HL-60/S4 treated with phorbol 12-myristate 13-acetate at 8.2 ng/mL for 4 days and 3 days (cell line): ENCODE data around the gene SDK1.

ENCODE experiments used
- in situ Hi-C: fragments of 300-500 bp; cut with MboI; formaldehyde crosslinking; loops from 2 replicates; pipeline ENCODE4 v1.15.0; 2022; ENCODE audit warnings: low sequenced_read_pairs

Gene SDK1

DNA sequence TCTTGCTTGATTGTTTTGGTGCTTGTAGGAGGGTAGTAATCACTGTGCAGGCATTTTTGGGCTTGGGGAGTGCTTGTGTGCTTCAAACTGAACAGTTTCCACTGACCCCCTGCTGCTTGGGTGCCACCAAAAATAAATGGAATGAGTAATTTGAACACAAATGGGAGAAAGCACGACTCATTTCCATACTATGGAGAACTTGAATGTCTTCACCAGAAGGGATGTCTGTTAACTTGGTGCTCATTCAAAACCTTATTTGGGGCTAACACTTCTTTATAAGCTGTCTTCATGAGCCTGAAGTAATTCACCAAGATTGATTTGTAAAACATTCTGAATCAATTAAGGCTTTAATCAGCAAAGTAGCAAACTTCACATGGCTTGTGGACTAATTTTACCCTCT is 560.3 kb downstream of the SDK1 start:
- in situ Hi-C loops, result no loop called here

DNA sequence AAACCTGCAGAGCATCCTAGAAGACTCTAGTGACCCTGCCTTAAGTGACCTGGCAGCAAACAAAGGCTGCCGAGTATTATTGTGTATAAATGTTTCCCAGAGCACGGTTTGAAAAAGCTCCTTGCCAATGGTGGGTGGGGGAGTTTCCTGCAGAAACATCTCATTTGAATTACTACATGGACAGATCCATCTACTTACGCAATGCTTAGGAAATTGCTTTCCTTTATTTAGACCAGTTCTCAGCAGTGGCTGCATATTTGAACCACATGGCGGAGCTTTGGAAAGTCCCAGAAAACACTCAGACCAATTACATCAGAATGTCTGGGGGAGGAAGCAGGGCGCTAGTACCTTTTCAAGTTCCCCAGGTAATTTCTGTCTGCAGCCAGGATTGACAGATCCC is 560.9 kb downstream of the SDK1 start:
- in situ Hi-C loops, result no loop called here

DNA sequence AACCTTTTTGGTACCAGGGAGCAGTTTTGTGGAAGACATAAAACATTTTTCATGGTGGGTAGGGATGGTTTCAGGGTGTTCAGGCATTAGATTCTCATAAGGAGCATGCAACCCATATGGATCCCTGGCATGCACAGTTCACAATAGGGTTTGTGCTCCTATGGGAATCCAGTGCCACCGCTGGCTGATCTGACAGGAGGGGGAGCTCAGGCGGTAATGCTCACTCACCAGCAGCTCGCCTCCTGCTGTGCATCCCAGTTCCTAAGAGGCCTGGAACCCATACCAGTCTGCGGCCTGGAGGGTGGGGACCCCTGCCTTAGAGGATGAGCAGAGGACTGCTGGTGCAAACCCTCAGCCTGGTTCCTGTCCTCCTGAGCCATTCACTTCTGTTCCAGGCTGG is 561.7 kb downstream of the SDK1 start:
- in situ Hi-C loops, result no loop called here

DNA sequence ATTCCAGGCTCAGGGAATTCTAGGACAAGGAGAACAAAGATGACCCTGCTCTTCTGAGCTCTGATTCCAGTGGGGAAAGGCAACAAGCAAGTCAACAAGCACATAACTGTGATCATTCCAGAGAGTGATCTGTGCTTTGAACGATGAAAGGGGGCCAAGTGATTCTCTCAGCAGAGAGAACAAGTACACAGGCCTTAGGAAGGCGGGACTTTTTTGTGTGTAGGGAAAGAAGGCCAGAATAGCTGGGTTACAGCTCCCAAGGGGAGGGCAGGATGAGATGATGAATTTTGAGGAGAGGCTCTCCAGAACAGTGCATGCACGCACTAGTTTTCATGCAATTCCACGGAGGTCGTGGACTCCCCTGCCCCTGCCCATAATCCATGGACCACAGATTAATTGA is 565.2 kb downstream of the SDK1 start:
- in situ Hi-C loops, result no loop called here

DNA sequence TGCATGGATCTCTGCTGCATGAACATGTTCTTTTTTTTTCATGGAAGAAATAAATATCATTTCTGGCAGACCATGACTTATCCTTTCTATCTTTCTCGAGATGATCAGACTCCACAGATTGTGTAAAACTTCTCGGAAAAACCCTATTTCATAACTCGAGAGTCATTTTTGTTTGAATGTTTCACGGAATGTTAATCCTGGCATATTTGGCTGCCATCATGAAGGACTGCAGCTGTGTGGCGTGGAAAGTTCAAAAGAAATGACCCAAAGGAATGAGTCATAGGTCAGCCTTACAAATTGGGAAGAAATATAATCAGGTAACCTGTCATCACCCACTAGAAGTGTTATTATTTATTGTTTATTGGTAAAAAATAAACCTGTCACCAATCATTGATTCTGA is 566.8 kb downstream of the SDK1 start:
- in situ Hi-C loops, result no loop called here

DNA sequence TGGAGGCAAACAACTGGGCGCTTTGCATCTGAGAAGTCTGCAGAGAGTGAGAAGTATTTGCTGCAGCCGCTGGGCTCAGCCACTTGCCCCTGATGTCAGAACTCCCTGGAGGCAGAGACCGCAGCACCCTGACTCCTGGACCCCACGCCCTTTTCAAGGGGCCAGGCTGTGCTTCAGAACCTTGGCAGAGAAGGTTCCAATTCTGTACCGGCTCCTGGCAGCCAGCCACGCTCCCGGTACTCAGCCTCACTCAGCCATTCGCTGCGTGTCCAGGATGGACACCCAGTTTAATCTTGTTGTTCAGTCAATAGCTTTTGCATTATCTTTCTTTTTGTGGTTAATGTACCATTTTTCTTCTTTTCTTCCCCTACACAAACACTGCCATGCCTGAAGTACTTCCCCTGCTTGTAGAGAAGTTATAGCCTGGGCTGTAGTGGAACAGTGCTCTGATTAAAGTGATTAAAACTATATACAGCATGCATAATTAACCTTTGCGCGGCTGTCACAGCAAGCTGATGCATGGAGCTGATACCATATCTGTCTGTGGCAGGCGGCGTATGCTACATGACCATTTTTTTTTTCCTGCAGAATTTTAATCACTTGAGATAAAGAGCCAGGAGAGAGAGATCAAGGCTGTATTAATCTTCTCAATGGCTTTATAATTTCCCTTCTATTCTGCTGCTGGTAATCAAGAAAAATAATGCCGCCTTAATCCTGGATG is 578.5 kb downstream of the SDK1 start:
- in situ Hi-C loops, result loop anchor here (25.0 kb wide), 1 partner anchor 992 kb away; no protein-coding TSS in a partner anchor

DNA sequence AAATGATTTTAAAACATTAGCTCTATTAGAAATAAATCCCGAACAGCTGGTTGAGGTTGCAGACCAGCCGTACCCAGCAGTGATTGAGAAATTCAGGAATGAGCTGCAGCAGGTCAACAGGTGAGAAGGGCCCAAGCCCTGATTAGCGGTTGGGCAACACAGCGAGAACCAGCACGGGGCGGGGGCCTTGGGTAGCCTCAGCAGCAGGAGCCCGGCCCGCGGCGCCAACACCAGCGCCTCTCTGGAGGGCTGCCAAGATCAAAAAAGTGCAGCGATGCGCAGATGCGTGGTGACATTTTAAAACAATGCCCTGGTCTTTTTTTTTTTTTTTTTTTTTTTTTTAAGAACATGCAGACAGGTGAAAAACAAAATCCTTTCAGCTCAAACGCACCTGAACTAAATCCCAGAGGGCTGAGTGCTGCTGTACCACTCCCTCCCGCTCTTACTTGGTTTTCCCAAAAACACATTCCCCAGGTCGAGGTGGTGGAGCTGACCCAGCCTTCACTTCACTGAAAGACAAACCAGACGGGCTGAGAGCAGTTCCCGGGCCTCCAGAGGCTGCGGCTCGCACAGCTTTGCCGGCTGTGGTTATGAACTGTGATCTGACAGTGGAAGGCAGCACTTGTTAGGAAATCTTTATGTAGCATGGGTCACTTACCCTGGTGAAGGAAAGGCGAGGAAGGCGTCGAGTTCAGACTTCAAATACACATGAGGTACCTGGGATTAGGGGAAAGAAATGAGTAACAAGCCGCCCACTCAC is 579.4 kb downstream of the SDK1 start:
- in situ Hi-C loops, result loop anchor here (25.0 kb wide), 1 partner anchor 993 kb away; no protein-coding TSS in a partner anchor

DNA sequence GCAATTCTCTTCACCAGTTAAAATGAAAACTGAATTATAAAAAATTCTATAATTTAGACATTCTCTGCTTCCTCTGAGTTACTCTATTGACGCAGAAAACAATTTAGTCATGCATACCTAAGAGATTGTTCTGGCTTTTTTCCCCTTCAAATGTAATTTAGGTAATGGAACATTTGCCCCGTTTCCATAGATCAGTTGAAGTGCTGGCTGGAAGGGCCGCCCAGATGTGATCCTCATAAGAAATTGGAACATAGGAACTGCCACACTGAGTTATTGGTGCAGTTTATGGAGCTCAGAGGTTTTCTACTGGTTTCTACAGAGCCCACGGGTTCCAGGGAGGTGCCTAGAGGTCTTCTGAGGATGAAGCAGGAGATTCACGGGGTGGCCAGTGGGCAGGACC is 581.7 kb downstream of the SDK1 start:
- in situ Hi-C loops, result loop anchor here (25.0 kb wide), 1 partner anchor 995 kb away; no protein-coding TSS in a partner anchor

DNA sequence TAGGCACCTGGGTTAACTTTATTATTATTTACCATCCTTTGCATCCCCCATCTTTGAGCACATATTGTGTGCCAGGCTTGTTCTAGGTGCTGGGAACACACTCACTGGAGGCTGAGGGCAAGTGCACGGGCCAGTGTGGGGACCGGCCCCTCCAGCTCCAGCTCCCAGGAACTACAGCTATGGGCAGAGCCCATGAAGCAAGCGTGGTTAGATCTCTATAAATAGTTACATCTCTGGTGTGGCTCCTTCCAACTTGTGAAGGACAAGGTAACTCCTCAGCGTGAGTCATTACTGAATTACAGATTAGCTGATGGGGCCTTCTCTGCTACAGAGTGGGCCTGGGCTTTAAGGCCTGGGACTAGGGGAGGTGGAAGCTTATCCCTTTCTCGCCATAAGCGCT is 583.5 kb downstream of the SDK1 start:
- in situ Hi-C loops, result loop anchor here (25.0 kb wide), 1 partner anchor 997 kb away; no protein-coding TSS in a partner anchor

DNA sequence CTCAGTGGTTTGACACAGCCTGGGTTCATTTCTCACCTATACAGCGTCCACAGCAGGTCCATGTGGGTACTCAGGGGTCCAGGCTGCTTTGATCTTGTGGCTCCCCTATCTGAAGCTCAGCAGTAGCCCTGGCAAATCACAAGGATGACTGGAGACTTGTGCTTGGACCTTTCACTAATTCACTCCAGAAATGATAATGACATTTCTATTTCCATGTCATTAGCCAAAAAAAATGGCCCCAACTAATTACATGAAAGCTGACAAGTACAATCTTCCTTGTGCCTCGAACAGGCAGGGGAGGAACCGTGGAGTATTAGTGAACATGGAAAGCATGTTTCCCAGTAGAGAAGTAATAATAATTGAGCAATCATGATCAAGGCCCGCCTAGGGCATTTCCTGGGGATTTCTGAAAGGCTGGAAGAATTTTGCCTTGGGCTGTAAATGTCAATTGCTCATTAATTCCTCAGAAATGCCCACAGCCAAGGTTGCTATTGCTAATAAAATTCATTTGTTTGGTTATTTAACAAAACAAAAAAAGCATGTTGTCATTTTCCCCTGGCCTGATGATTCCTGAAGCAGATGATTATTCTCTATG is 586.1 kb downstream of the SDK1 start:
- in situ Hi-C loops, result loop anchor here (25.0 kb wide), 1 partner anchor 1000 kb away; no protein-coding TSS in a partner anchor

DNA sequence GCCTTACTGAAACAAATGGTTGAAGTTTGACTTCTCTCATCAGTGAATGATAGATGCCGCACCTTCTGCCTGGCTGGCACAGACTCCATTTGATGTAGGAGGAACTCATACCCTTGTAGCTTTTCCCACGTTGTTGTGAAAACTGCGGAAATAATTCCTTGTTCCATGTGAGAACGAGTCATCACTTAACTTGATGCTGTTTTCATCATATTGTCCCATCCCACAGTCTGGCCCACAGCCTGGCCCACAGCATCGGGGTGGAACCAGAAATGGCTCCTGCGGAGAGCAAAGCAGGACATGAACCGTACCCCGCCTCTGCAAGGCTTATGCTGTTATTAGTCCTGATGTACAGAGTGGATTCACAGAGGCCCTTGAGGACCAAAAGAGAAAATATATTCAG is 587.0 kb downstream of the SDK1 start:
- in situ Hi-C loops, result loop anchor here (25.0 kb wide), 1 partner anchor 1001 kb away; no protein-coding TSS in a partner anchor

DNA sequence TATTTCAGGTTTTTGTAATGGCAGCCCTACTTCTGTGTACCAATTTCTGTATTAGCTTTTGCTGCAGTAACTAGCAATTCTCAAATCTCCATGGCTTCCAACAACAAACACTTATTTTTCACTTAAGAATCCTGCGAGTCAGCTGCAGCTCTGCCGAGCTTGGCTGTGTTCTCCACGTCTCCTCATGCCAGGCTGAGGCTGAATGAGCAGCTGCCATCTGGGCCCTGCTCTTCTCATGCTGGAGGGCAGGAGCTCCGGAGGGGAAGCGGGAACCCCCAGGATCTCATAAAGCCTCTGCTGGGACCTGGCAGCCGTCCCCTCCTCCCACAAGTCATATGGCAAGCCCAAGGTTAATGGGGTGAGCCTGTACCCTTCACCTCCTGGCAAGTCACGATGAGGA is 591.1 kb downstream of the SDK1 start:
- in situ Hi-C loops, result loop anchor here (25.0 kb wide), 1 partner anchor 1005 kb away; no protein-coding TSS in a partner anchor

DNA sequence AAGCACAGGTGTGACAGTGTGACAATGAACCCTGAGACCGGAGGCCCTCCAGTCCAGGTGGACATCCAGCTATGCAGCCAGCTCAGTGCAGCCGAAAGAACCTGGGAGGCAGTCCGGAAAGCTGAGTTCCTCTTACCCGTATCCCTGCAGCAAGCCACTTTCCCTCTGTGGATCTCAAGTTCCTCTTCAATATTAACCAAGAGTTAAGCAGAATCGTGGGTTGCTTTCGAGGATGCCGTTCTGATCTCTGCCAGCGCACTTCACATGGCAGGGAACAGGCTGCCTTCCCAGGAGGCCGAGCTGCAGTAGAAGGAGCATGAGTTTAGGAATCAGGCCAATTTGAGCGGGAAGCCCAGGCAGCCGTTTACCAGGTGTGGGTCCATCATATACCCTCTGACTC is 591.6 kb downstream of the SDK1 start:
- in situ Hi-C loops, result loop anchor here (25.0 kb wide), 1 partner anchor 1005 kb away; no protein-coding TSS in a partner anchor

DNA sequence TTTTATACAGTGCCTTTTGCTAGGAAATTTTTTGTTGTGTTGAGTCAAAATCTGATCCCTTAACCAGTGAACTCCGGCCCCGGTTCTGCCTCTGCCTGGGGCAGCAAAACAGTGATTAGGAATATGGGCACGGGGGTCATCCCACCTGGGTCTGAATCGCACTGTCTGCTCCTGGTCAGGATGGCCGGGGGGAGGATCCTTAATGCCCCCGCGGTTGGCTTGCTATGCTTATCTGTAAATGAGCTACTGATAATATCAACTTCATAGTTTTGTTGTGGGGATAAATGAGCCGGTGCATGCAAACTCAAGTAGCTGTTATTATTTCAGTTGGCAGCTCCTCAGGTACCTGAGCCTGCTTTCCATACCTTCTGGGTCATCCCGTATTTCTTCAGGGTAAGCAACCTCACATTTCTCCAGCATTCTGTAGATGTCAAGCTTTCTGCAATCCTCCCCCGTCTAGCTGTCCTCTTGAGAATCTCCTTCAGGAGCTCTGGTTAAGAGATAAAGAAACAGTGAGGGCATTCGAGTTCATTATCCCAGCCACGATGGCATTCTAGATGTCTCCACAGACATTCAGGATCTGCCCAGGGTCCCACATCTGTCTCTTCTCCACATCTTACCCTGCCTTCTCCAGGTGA is 592.2 kb downstream of the SDK1 start:
- in situ Hi-C loops, result loop anchor here (25.0 kb wide), 1 partner anchor 1006 kb away; no protein-coding TSS in a partner anchor

DNA sequence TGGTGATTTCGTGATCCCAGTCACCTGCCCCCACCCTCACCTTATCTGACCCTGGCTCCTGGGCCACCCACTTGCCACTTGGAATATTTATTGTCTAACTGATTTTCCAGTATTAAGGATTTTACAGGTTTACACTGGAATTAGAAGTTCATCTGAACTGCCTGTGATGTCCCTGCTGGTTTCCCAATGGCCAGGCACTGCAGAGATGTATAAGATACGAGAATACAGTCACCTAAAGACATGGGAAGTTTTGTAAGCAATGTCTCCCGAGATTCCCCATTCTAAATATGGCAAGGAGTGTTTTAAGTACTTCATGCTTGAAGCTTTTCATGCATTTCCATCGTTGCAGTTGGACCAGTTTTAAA is 592.7 kb downstream of the SDK1 start:
- in situ Hi-C loops, result loop anchor here (25.0 kb wide), 1 partner anchor 1006 kb away; no protein-coding TSS in a partner anchor

DNA sequence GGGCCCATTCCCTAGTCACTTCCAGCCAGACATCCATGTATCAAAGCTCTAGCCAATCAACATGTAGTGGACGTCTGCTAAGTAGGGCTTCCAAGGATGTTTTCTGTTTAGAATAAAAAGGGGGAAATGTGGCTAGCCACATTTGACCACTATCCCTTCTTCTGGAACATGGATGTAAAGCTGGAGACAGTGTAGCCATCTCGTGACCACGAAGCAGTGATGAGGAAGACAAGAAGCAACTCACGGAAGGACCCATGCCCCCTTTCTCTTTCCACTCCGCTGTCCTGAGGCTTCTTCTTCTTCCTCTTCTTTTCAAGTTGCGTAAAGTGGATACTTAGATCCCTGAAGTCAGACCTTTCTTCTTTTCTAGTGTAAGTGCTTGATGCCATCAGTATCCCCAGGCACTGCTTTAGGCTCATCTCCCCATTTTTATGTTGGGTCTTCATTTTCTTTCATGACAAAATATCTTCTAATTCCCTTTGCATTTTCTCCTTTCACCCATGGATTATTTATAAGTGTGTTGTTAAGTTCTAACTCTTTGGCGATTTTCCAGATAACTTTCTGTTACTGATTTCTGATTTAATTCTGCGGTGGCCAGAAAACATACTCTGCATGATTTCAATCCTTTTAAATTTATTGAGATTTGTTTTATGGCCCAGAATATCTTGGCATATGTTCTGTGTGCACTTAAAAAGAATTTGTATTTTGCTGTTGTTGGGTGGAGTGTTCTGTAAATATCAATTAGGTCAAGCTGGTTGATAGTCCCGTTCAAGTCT is 594.5 kb downstream of the SDK1 start:
- in situ Hi-C loops, result loop anchor here (25.0 kb wide), 1 partner anchor 1008 kb away; no protein-coding TSS in a partner anchor

DNA sequence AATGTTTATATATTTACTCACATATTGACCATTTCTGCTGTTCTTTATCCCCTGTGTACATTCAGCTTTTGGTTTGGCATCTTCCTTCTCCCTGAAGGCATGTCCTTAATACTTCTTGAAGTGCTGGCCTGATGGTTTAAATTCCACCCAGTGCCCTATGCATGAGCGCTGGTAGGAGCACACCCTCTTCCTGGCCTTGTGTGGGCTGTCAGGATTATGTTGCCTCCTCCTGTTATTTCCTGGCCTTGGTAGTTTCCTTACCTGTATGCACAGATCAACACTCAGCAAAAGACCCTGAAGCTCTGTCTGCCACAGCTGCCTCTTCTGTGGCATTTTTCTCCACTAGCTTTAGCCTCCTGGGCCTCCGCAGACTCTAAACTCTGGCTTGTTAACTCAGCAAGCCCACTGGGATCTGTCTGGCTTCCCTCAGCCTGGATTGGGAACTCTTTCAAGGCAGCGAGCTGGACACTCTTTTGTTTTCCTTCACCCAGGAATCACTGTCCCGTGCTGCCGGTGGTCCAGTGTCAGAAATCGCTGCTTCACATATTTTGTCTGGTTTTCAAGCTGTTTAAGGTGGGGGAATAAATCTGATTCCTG is 595.2 kb downstream of the SDK1 start:
- in situ Hi-C loops, result loop anchor here (25.0 kb wide), 1 partner anchor 1009 kb away; no protein-coding TSS in a partner anchor

DNA sequence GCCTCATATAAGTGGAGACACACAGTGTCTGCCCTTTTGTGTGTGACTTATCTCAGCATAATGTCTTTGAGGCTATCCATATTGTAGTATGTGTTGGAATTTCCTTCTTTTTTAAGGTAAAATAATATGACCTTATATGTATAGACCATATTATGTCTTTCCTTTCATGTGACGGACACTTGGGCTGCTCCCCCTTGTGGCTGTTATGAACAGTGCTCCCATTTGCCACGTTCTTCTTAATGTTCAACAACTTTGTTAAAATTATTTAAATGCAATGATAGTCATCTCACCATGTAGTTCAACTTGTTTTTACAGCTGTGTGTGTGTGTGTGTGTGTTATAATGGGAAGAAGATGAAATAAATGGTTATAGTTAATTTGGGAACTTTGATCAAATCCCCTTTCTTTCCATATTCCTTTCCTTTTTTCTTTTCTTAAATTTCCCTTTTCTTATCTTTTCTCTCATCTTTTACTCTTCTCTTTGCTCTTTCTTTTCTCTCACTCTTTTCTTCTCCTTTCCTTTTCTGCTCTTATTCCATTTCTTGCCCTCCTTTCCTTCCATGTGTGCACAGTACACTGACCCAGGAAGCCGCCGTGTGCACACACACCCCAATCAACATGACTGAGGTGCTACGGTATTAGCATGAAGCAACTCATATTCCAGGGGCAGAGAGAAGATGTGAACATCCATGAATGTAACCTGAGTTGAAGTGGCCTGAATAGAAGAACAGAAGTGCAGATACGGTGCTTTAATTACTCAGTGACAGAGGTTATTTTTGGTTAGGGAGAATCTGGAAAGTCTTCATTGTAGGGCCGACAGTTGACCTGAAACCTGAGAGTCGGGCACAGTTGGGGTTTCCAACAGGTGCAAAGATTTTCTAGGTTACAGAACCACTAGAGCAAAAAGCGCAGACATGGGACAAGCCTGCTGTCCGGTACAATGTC is 596.6 kb downstream of the SDK1 start:
- in situ Hi-C loops, result loop anchor here (25.0 kb wide), 1 partner anchor 1010 kb away; no protein-coding TSS in a partner anchor
